ENCODE measurements around the gene TSTD2.
A peak's percentile ranks its signal among the peaks of the same experiment; 100 is the strongest.

Gene TSTD2

DNA sequence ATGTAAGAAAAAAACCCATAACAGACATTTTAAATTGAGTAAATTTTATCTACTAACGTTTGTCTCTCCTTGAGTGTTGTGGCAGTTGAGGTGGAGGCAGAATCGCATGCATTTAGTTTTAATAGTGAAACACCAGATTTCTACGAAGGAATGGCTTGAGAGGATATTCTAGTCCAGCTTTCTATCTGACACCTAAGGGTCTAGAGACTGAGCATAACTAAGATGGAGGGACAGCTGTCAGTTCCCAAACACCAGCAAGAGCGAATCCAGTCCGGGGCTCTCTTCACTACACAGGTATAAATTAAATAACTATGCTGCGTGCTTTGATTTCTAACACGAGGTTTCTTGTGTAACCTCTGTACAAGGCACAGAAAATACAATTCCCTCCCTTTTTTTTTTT is 1.9 kb upstream of the TSTD2 start:
- TF ChIP-seq, protein P1, sequence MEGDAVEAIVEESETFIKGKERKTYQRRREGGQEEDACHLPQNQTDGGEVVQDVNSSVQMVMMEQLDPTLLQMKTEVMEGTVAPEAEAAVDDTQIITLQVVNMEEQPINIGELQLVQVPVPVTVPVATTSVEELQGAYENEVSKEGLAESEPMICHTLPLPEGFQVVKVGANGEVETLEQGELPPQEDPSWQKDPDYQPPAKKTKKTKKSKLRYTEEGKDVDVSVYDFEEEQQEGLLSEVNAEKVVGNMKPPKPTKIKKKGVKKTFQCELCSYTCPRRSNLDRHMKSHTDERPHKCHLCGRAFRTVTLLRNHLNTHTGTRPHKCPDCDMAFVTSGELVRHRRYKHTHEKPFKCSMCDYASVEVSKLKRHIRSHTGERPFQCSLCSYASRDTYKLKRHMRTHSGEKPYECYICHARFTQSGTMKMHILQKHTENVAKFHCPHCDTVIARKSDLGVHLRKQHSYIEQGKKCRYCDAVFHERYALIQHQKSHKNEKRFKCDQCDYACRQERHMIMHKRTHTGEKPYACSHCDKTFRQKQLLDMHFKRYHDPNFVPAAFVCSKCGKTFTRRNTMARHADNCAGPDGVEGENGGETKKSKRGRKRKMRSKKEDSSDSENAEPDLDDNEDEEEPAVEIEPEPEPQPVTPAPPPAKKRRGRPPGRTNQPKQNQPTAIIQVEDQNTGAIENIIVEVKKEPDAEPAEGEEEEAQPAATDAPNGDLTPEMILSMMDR (IDR thresholded peaks at IDR 0.05; ENCODE audit: low read depth, low read length, missing control alignments): no peak
- H3K4me3 ChIP-seq (ENCODE audit: low read depth, low read length): peak overlapping the region; percentile 92
- in situ Hi-C loops (cut with HindIII; ENCODE audit: low sequenced_read_pairs): no loop called here

DNA sequence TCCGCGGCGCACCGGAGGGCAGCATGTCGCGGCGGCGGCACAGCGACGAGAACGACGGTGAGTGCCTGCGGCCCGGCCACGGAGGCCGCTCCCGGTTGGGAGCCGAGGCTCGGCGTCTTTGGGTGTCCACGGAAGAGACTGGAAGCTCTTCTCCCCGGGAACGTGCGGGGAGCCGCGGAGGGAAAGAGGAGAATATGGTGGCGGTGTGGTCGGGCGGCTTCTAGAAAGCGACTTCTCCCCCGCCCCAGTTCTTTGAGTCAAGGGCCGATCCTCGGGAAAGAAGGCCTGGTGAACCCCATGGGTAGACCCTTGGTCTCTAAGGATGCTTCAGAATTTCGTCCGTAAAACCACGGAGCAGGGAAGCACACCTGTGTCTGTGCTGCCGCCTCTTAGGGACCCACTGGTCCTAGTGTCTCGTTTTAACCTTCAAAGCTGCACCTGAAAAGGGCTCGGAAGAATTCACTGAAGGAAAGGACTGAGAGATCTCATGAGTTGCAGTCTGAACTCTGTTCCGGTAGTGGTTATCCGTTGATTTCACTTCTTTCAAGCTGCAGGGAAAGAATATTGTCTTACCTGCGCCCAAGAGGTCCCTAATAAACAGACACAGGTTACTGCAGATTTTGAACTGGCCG is 807 bp upstream of the TSTD2 start:
- TF ChIP-seq, protein P1 (IDR thresholded peaks at IDR 0.05; ENCODE audit: low read depth, low read length, missing control alignments): no peak
- peak overlapping the region; percentile 92 for H3K4me3 ChIP-seq (ENCODE audit: low read depth, low read length)
- no peak for DNase-seq (ENCODE audit: low read depth)
- in situ Hi-C loops (cut with HindIII; ENCODE audit: low sequenced_read_pairs): no loop called here

More for the DNA sequence above, 1.9 kb upstream of the TSTD2 start:
- DNase-seq (ENCODE audit: low read depth): no peak

DNA sequence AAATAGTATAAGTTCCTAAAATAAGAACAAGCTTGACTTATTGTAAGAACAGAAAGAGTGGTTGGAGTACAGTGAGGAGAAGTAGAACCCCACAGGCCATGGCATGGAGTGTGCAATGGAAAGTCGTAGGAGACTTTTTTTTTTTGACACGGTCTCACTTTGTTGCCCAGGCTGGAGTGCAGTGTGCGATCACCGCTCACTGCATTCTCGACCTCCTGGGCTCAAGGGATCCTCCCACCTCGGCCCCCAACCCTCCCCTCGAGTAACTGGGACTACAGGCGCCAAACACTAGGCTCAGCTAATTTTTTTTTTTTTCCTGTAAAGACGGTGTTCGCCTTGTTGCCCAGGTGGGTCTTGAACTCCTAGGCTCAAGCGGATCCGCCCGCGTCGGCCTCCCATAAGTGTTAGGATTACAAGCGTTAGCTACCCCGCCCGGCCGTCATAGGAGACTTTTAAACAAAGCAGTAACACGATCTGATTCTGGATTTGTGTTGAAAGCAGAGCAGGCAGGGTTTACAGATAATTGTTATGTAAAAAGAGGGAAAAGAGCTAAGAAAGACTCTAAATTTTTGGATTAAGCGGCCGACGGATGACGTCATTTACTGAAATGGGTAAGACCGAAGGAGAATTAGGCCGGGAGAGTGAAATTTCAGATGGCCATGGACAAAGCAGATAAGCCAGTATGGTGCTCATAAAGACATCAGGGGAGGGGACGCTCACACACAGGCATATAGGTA is 752 bp downstream of the TSTD2 start:
- TF ChIP-seq, protein P1 (IDR thresholded peaks at IDR 0.05; ENCODE audit: low read depth, low read length, missing control alignments): no peak
- in situ Hi-C loops (cut with HindIII; ENCODE audit: low sequenced_read_pairs): no loop called here
- peak; percentile 70 for DNase-seq (ENCODE audit: low read depth)
- H3K4me3 ChIP-seq (ENCODE audit: low read depth, low read length): peak overlapping the region; percentile 92

DNA sequence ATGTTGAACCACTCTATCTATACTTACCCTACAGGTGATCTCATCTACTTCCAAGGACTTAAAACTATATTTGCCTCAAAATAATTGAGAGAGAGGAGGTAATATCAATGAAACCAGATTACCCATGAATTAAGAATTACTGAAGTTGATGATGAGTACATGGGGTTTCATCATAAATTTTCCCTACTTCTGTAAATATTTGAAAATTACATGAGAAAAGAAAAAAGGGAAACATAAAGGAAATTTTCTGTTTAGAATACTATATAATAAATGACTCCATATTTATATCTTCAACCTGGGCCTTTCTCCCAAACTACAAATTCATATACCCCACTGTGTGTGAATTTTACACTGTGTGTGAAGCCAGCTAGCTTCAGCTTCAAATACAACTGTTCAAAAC is 2.6 kb downstream of the TSTD2 start:
- in situ Hi-C loops (cut with HindIII; ENCODE audit: low sequenced_read_pairs): no loop called here
- DNase-seq (ENCODE audit: low read depth): no peak
- H3K4me3 ChIP-seq (ENCODE audit: low read depth, low read length): no peak overlapping the region
- TF ChIP-seq, protein P1 (IDR thresholded peaks at IDR 0.05; ENCODE audit: low read depth, low read length, missing control alignments): no peak

DNA sequence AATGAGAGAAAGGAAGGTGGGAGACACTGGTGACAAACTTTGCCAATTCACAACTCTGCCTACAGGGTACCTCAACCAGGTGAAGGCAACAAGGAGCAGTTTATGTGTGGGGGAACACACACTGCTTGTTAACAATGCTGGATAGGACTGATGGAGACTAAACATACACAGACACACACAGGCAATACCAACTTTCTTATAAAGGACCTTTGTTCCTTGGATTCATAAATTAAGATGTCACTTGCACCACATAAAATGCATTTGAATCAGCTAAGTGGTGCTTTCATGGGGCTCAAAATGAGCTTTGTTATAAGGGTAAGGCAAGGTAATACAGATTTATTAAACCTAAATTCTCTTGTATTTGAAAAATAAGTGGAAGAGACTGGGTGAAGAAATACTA is 4.0 kb downstream of the TSTD2 start:
- TF ChIP-seq, protein P1 (IDR thresholded peaks at IDR 0.05; ENCODE audit: low read depth, low read length, missing control alignments): no peak
- in situ Hi-C loops (cut with HindIII; ENCODE audit: low sequenced_read_pairs): no loop called here
- no peak for DNase-seq (ENCODE audit: low read depth)
- H3K4me3 ChIP-seq (ENCODE audit: low read depth, low read length): no peak overlapping the region

DNA sequence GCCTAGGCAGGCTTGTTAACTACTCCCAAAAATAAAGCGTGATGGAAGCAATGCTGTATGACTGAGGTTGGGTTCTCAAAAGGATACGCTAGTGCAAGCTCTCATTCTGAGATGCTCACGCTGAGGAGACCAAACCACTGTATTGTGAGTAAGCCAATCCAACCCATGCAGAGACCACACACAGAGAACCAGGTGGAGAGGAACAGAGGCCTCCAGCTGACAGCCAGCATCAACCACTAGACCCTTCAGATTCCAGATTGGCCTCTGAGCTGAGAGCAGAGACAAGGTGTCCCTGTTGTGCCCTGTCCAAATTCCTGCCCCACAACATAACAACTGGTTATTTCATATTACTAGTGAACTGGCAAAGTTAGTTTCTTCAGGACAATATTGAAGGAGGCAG is 4.5 kb downstream of the TSTD2 start:
- in situ Hi-C loops (cut with HindIII; ENCODE audit: low sequenced_read_pairs): no loop called here
- TF ChIP-seq, protein P1 (IDR thresholded peaks at IDR 0.05; ENCODE audit: low read depth, low read length, missing control alignments): no peak
- H3K4me3 ChIP-seq (ENCODE audit: low read depth, low read length): no peak overlapping the region
- no peak for DNase-seq (ENCODE audit: low read depth)

Measured in astrocyte of the cerebellum (primary cell).